ENCODE data around the gene THADA.

Gene THADA

GRCh38 chr2:43420389-43420801 lies 175.4 kb downstream of the THADA start:
- H3K4me1 ChIP-seq = peaks cover 45 to 100% (median 54%) of the 10 kb centered on the region in 10 experiments
- no peak overlapping the region for H3K4me3 ChIP-seq
- H3K36me3 ChIP-seq = peaks cover 0 to 34% (median 14%) of the 10 kb centered on the region in 11 experiments; a peak in 11 of 22 replicates
- H3K27ac ChIP-seq = peak overlapping the region in 3 of 11 experiments; percentile 27 to 65 (median 62); a peak in 4 of 22 replicates
- peak overlapping the region in 4 of 11 experiments; percentile 72 to 88 (median 80); a peak in 7 of 22 replicates for H3K4me2 ChIP-seq
- H3K9me3 ChIP-seq (replicated peaks in 1 of 11) = no peaks in the 10 kb centered on the region
- no peak for TF ChIP-seq Cebpa-rat (IDR thresholded peaks at IDR 0.05)
- H3K27me3 ChIP-seq = no peaks in the 10 kb centered on the region
- no peaks in the 10 kb centered on the region for H4K20me1 ChIP-seq
- H3K9ac ChIP-seq = no peak overlapping the region; a peak in 1 of 22 replicates

- no peaks in the 10 kb centered on the region for H4K20me1 ChIP-seq
- no peak overlapping the region for H3K4me3 ChIP-seq
- H3K27me3 ChIP-seq = no peaks in the 10 kb centered on the region
- peaks cover 41 to 100% (median 54%) of the 10 kb centered on the region in 10 experiments for H3K4me1 ChIP-seq
- TF ChIP-seq Cebpa-rat (IDR thresholded peaks at IDR 0.05) = no peak
- peak overlapping the region in 4 of 11 experiments; percentile 72 to 88 (median 80); a peak in 8 of 22 replicates for H3K4me2 ChIP-seq
- no peak overlapping the region for H3K9ac ChIP-seq
- H3K27ac ChIP-seq = peak overlapping the region in 3 of 11 experiments; percentile 27 to 65 (median 62); a peak in 5 of 22 replicates
- H3K9me3 ChIP-seq (replicated peaks in 1 of 11) = no peaks in the 10 kb centered on the region
- peaks cover 0 to 36% (median 13%) of the 10 kb centered on the region in 11 experiments; a peak in 11 of 22 replicates for H3K36me3 ChIP-seq
Measured at GRCh38 chr2:43419876-43420275, 176.0 kb downstream of the THADA start.

- peaks cover 37 to 100% (median 54%) of the 10 kb centered on the region in 10 experiments for H3K4me1 ChIP-seq
- H3K36me3 ChIP-seq = peaks cover 0 to 30% (median 9%) of the 10 kb centered on the region in 11 experiments; a peak in 12 of 22 replicates
- no peaks in the 10 kb centered on the region for H3K9me3 ChIP-seq (replicated peaks in 1 of 11)
- no peak for TF ChIP-seq Cebpa-rat (IDR thresholded peaks at IDR 0.05)
- no peak overlapping the region for H3K9ac ChIP-seq
- H3K4me2 ChIP-seq = peak overlapping the region in 8 of 11 experiments; percentile 35 to 88 (median 66); a peak in 12 of 22 replicates
- H3K4me3 ChIP-seq = no peak overlapping the region
- no peaks in the 10 kb centered on the region for H3K27me3 ChIP-seq
- H3K27ac ChIP-seq = peak overlapping the region in 7 of 11 experiments; percentile 9 to 76 (median 64); a peak in 9 of 22 replicates
- no peaks in the 10 kb centered on the region for H4K20me1 ChIP-seq
Measured at GRCh38 chr2:43419243-43419642, 176.6 kb downstream of the THADA start.

DNA sequence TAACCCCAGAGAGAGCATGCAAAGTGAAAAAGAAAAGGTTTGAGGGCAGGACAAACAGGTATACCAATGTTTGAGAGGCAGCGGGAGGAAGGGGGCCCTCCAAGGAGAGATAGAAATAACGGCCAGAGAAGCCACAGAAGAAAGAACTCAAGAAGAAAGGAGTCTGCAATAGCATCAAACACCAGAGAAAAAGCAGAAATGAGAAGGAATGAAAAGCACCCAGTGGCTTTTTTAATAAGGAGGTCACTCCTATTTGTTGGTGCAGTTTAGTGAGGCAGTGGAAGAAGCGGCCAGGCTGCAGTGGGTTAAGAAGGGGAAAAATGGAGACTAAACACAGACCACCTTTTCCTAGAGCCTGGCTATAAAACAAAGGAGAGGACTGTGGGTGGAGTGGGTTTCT lies 177.2 kb downstream of the THADA start:
- no peak for TF ChIP-seq Cebpa-rat (IDR thresholded peaks at IDR 0.05)
- Histone ChIP-seq H4K20me1 (no peaks in the 10 kb centered on the region), H3K9ac (peak overlapping the region in 1 of 11 experiments; percentile 11; a peak in 1 of 22 replicates), H3K4me1 (peaks cover 39 to 100% (median 54%) of the 10 kb centered on the region in 10 experiments), H3K9me3 (replicated peaks in 1 of 11) (peaks cover 0 to 1% (median 0%) of the 10 kb centered on the region in 11 experiments; a peak in 2 of 22 replicates), H3K27me3 (no peaks in the 10 kb centered on the region), H3K4me3 (no peak overlapping the region), H3K36me3 (peaks cover under 1 to 29% (median 8%) of the 10 kb centered on the region in 11 experiments; a peak in 14 of 22 replicates), H3K27ac (peak overlapping the region in 10 of 11 experiments; percentile 9 to 76 (median 59); a peak in 14 of 22 replicates), H3K4me2 (peak overlapping the region in 9 of 11 experiments; percentile 35 to 88 (median 65); a peak in 15 of 22 replicates)

DNA sequence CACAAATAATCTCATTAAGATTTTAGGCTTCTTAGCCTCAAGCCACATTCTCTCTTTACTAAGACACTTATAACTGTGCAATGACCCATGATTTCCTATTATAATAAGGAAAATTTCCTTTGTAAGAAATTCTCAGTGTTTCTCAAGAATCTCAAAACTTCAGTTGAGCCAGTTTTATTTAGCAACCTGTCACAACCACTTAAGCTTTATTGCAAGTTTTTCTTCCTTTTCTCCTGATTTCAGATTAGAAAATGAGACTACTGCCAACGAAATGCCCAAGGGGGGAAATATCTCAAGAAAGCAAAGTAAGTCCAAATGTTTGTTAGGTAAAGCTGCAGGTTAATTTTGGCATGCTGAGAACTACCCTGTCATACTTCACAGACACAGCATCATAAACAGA lies 178.5 kb downstream of the THADA start:
- peak in 1 of 11 experiments; percentile 56; a peak in 1 of 22 replicates for TF ChIP-seq Cebpa-rat (IDR thresholded peaks at IDR 0.05)
- peaks cover 0 to 9% (median 0%) of the 10 kb centered on the region in 11 experiments; a peak in 2 of 22 replicates for H3K9me3 ChIP-seq (replicated peaks in 1 of 11)
- H3K27ac ChIP-seq = peak overlapping the region; percentile 31 to 76 (median 62); a peak in 19 of 22 replicates
- peak overlapping the region; percentile 35 to 88 (median 59) for H3K4me2 ChIP-seq
- peak overlapping the region in 8 of 11 experiments; percentile 2 to 55 (median 21); a peak in 6 of 22 replicates for H3K9ac ChIP-seq
- H4K20me1 ChIP-seq = no peaks in the 10 kb centered on the region
- no peak overlapping the region for H3K4me3 ChIP-seq
- H3K36me3 ChIP-seq = peaks cover 2 to 30% (median 10%) of the 10 kb centered on the region in 11 experiments; a peak in 11 of 22 replicates
- no peaks in the 10 kb centered on the region for H3K27me3 ChIP-seq
- peaks cover 39 to 100% (median 55%) of the 10 kb centered on the region in 10 experiments for H3K4me1 ChIP-seq

- Histone ChIP-seq H3K4me3 (no peak overlapping the region), H4K20me1 (no peaks in the 10 kb centered on the region), H3K36me3 (peaks cover 0 to 21% (median 5%) of the 10 kb centered on the region in 11 experiments; a peak in 7 of 22 replicates), H3K27ac (peak overlapping the region in 9 of 11 experiments; percentile 24 to 76 (median 62); a peak in 12 of 22 replicates), H3K9me3 (replicated peaks in 1 of 11) (peaks cover 0 to 9% (median 0%) of the 10 kb centered on the region in 11 experiments; a peak in 2 of 22 replicates), H3K9ac (no peak overlapping the region), H3K4me2 (peak overlapping the region in 7 of 11 experiments; percentile 19 to 80 (median 51); a peak in 12 of 22 replicates), H3K27me3 (no peaks in the 10 kb centered on the region), H3K4me1 (peaks cover 39 to 100% (median 62%) of the 10 kb centered on the region in 10 experiments)
- TF ChIP-seq Cebpa-rat (IDR thresholded peaks at IDR 0.05) = no peak
Measured at GRCh38 chr2:43415592-43415991, 180.2 kb downstream of the THADA start.

GRCh38 chr2:43414586-43415135 lies 181.2 kb downstream of the THADA start:
- Histone ChIP-seq H3K27ac (peak overlapping the region in 7 of 11 experiments; percentile 1 to 76 (median 24); a peak in 8 of 22 replicates), H3K4me2 (peak overlapping the region in 8 of 11 experiments; percentile 8 to 80 (median 38); a peak in 12 of 22 replicates), H3K27me3 (no peaks in the 10 kb centered on the region), H3K9me3 (replicated peaks in 1 of 11) (peaks cover 0 to 16% (median 0%) of the 10 kb centered on the region in 11 experiments; a peak in 7 of 22 replicates), H3K9ac (no peak overlapping the region), H3K4me1 (peaks cover 39 to 100% (median 62%) of the 10 kb centered on the region in 10 experiments), H3K36me3 (peaks cover 0 to 27% (median 6%) of the 10 kb centered on the region in 11 experiments; a peak in 9 of 22 replicates), H3K4me3 (no peak overlapping the region), H4K20me1 (no peaks in the 10 kb centered on the region)
- TF ChIP-seq Cebpa-rat (IDR thresholded peaks at IDR 0.05) = no peak

DNA sequence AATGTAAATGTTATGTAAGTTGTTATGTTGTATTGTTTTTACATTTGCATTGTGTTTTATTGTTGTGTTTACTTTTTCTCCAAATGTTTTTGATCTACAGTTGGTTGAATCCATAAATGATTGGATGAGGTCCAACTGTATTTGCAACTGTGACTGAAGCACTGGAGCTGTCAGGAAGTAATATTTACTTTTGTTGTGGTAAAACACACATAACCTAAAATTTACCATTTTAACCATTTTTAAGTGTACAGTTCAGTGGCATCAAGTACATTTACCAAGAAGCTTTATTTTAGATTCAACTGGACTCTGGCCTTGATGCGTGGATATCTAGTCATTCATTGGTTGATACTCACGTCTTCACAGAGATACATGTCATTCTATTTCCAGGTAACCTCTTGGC lies 181.8 kb downstream of the THADA start:
- TF ChIP-seq Cebpa-rat (IDR thresholded peaks at IDR 0.05) = no peak
- Histone ChIP-seq H3K9ac (no peak overlapping the region), H3K27me3 (no peaks in the 10 kb centered on the region), H3K9me3 (replicated peaks in 1 of 11) (peaks cover 0 to 17% (median 0%) of the 10 kb centered on the region in 11 experiments; a peak in 7 of 22 replicates), H3K4me3 (no peak overlapping the region), H3K36me3 (peaks cover 0 to 29% (median 6%) of the 10 kb centered on the region in 11 experiments; a peak in 8 of 22 replicates), H3K4me2 (peak overlapping the region in 8 of 11 experiments; percentile 8 to 80 (median 38); a peak in 13 of 22 replicates), H4K20me1 (no peaks in the 10 kb centered on the region), H3K4me1 (peaks cover 39 to 100% (median 65%) of the 10 kb centered on the region in 10 experiments), H3K27ac (peak overlapping the region in 7 of 11 experiments; percentile 1 to 76 (median 35); a peak in 7 of 22 replicates)
